Measurements from ENCODE around the gene DDN.
A peak's percentile ranks its signal among the peaks of the same experiment; 100 is the strongest.

Gene DDN

GRCh38 chr12:48991247-48992050, 7.7 kb downstream of the DDN start:
- no peaks in the 10 kb centered on the region for H3F3A ChIP-seq (ENCODE audit: insufficient read depth, low read length)
- no peak overlapping the region for H3K9ac ChIP-seq (ENCODE audit: low read length)
- no peaks in the 10 kb centered on the region for H3K9me2 ChIP-seq (ENCODE audit: low read depth, low read length)
- TF ChIP-seq CTCF (IDR thresholded peaks at IDR 0.05; ENCODE audit: low read length): no peak
- no peak for TF ChIP-seq EZH2 (IDR thresholded peaks at IDR 0.05; ENCODE audit: borderline replicate concordance, low read length)
- no peak overlapping the region for H3K4me2 ChIP-seq (ENCODE audit: low read length)
- no peak overlapping the region for H3K4me3 ChIP-seq (ENCODE audit: low read depth, low read length, poor library complexity, severe bottlenecking)
- peaks cover 4% of the 10 kb centered on the region for H3K27me3 ChIP-seq (ENCODE audit: insufficient read depth, low read length)
- no peaks in the 10 kb centered on the region for H3K9me3 ChIP-seq (ENCODE audit: low read length)
- H3K27ac ChIP-seq (ENCODE audit: low read depth, low read length, poor library complexity, severe bottlenecking): no peak overlapping the region
- no peaks in the 10 kb centered on the region for H3K36me3 ChIP-seq (ENCODE audit: insufficient read depth, low read length)
- H3K4me1 ChIP-seq (ENCODE audit: insufficient read depth, low read length, severe bottlenecking): no peaks in the 10 kb centered on the region
- H2AFZ ChIP-seq (ENCODE audit: low read length): no peak overlapping the region
- H3K79me2 ChIP-seq (ENCODE audit: insufficient read depth, low read length): no peaks in the 10 kb centered on the region
- H4K20me1 ChIP-seq (ENCODE audit: insufficient read depth, low read length): no peaks in the 10 kb centered on the region

- no peak overlapping the region for H3K27ac ChIP-seq (ENCODE audit: low read depth, low read length, poor library complexity, severe bottlenecking)
- no peaks in the 10 kb centered on the region for H3K79me2 ChIP-seq (ENCODE audit: insufficient read depth, low read length)
- H3K4me1 ChIP-seq (ENCODE audit: insufficient read depth, low read length, severe bottlenecking): no peaks in the 10 kb centered on the region
- TF ChIP-seq CTCF (IDR thresholded peaks at IDR 0.05; ENCODE audit: low read length) (no peak), EZH2 (IDR thresholded peaks at IDR 0.05; ENCODE audit: borderline replicate concordance, low read length) (no peak)
- no peak overlapping the region for H3K4me2 ChIP-seq (ENCODE audit: low read length)
- H3K9ac ChIP-seq (ENCODE audit: low read length): no peak overlapping the region
- H2AFZ ChIP-seq (ENCODE audit: low read length): no peak overlapping the region
- no peak overlapping the region for H3K4me3 ChIP-seq (ENCODE audit: low read depth, low read length, poor library complexity, severe bottlenecking)
- H3K9me3 ChIP-seq (ENCODE audit: low read length): no peaks in the 10 kb centered on the region
- no peaks in the 10 kb centered on the region for H4K20me1 ChIP-seq (ENCODE audit: insufficient read depth, low read length)
- no peaks in the 10 kb centered on the region for H3K36me3 ChIP-seq (ENCODE audit: insufficient read depth, low read length)
- H3K9me2 ChIP-seq (ENCODE audit: low read depth, low read length): no peaks in the 10 kb centered on the region
- no peaks in the 10 kb centered on the region for H3F3A ChIP-seq (ENCODE audit: insufficient read depth, low read length)
- H3K27me3 ChIP-seq (ENCODE audit: insufficient read depth, low read length): peaks cover 4% of the 10 kb centered on the region
These were observed 8.6 kb downstream of the DDN start for GRCh38 chr12:48990552-48990951.

- Histone ChIP-seq H3K9ac (ENCODE audit: low read length) (no peak overlapping the region), H2AFZ (ENCODE audit: low read length) (no peak overlapping the region), H3K27me3 (ENCODE audit: insufficient read depth, low read length) (peaks cover 4% of the 10 kb centered on the region), H3K36me3 (ENCODE audit: insufficient read depth, low read length) (no peaks in the 10 kb centered on the region), H3K79me2 (ENCODE audit: insufficient read depth, low read length) (no peaks in the 10 kb centered on the region), H3K9me2 (ENCODE audit: low read depth, low read length) (no peaks in the 10 kb centered on the region), H3K4me1 (ENCODE audit: insufficient read depth, low read length, severe bottlenecking) (no peaks in the 10 kb centered on the region), H3K4me3 (ENCODE audit: low read depth, low read length, poor library complexity, severe bottlenecking) (no peak overlapping the region), H3F3A (ENCODE audit: insufficient read depth, low read length) (no peaks in the 10 kb centered on the region), H3K27ac (ENCODE audit: low read depth, low read length, poor library complexity, severe bottlenecking) (no peak overlapping the region), H3K4me2 (ENCODE audit: low read length) (no peak overlapping the region), H4K20me1 (ENCODE audit: insufficient read depth, low read length) (no peaks in the 10 kb centered on the region), H3K9me3 (ENCODE audit: low read length) (no peaks in the 10 kb centered on the region)
- TF ChIP-seq EZH2 (IDR thresholded peaks at IDR 0.05; ENCODE audit: borderline replicate concordance, low read length) (no peak), CTCF (IDR thresholded peaks at IDR 0.05; ENCODE audit: low read length) (peak; percentile 89)
These were observed 11.0 kb downstream of the DDN start for GRCh38 chr12:48988030-48988649.

Data from OCI-LY1 (cell line).